Ovary (tissue), 9 donors: Measurements from ENCODE around the gene MRNIP. TPM values are rescaled to one million over a fixed set of nuclear protein-coding genes. Genes with fewer than 3 reads are reported as not detected.

Experiments
- DNase-seq, 5 donors: peaks; one replicate each; pipeline ENCODE4 v3.0.0-alpha.2; 2019 to 2020
- H3K27ac ChIP-seq, 2 donors: fragments of 200-600 bp; one replicate each; pipeline versions ENCODE4 v1.5.1 to v1.8.0; 2019 to 2022
- H3K27me3 ChIP-seq: fragments of 200-600 bp; one replicate; pipeline ENCODE4 v1.8.0; 2022
- H3K36me3 ChIP-seq: fragments of 200-600 bp; sonication (generic); one replicate; pipeline ENCODE4 v1.5.1; 2019
- H3K4me1 ChIP-seq: one replicate; pipeline ENCODE4 v1.8.1; 2013; ENCODE audit warnings: mild to moderate bottlenecking, moderate library complexity; ENCODE audit not compliant: insufficient read depth
- H3K4me3 ChIP-seq: fragments of 200-600 bp; sonication (generic); one replicate; pipeline ENCODE4 v1.5.1; 2017
- H3K9me3 ChIP-seq, 2 donors: fragments of 200-600 bp in 1 of 2; sonication (generic) in 1 of 2; one replicate each; pipeline versions ENCODE4 v1.5.1 to v1.8.1; 2013 to 2019; ENCODE audit warnings: mild to moderate bottlenecking in 1 of 2, moderate library complexity in 1 of 2
- EP300 ChIP-seq: sonication (generic); formaldehyde crosslinking; IDR thresholded peaks from one replicate; pipeline ENCODE4 v1.6.1; 2017; ENCODE audit warnings: antibody characterized with exemption
- POLR2A ChIP-seq: fragments of 450-650 bp; IDR thresholded peaks from one replicate; pipeline ENCODE4 v1.6.1; 2017; ENCODE audit warnings: antibody characterized with exemption, mild to moderate bottlenecking, moderate library complexity
- WGBS, 3 donors: extraction: QIAGEN DNeasy Blood & Tissue Kit in 1 of 3; methylation state at CpG; one replicate each; pipeline versions ENCODE4 v1.1.5 to v1.1.7; 2013 to 2017; 5-methylcytosine and 5-hydroxymethylcytosine counted together
- intact Hi-C, 4 donors: fragments of 100-400 bp; cut with DNase I; formaldehyde crosslinking; loops; one replicate each; pipeline versions ENCODE4 v1.11.0 to v1.15.1; 2022 to 2023
- polyA plus RNA-seq, 2 donors: library from polyadenylated mRNA; stranded (reverse); fragments of 200-250 nt in 1 of 2; fragments of 350-450 nt in 1 of 2; fragmentation: Illumina TruSeq in 1 of 2; extraction: RNeasy Lipid Tissue Mini Kit (QIAGEN cat#74804) in 1 of 2; gene quantifications; one replicate each; pipeline ENCODE4 v1.2.3, GENCODE V29; 2013 to 2014
- total RNA-seq, 7 donors: library from RNA; depleted of rRNA in 2 of 7; stranded (reverse); fragments of >200 nt in 2 of 7; fragmentation: NEBNext Ultra II Directional in 3 of 7; extraction: Animal tissue kit (Norgen Biotek cat#: 25700) in 3 of 7; gene quantifications; one replicate each; pipeline versions ENCODE4 v1.1.0 to v1.2.4, GENCODE V29; 2016 to 2023
- TF ChIP-seq, protein P1 (sequence below), 3 donors: fragments of 450-650 bp in 2 of 3; fragments of 200-600 bp in 1 of 3; IDR thresholded peaks; one replicate each; pipeline versions ENCODE4 v1.5.1 to v1.8.0; 2016 to 2022; ENCODE audit warnings: antibody characterized with exemption in 3 of 3, mild to moderate bottlenecking in 1 of 3
- donor health status: DM: no; HTN: no; CAD: no; lungs with moderate emphysema.
- donor health status: DM: no; HTN: no; CAD: no.
- donor health status: Bipolar disorder and iron deficiency.
- donor health status: DM: yes; HTN: yes; CAD: no.
- donor health status: DM: no; HTN: no; CAD: no.
- donor health status: DM: yes; HTN: yes; CAD: no.

Gene MRNIP
- total and polyA plus RNA-seq, 9 donors: 26.9 to 61.1 (median 50.3) TPM

DNA sequence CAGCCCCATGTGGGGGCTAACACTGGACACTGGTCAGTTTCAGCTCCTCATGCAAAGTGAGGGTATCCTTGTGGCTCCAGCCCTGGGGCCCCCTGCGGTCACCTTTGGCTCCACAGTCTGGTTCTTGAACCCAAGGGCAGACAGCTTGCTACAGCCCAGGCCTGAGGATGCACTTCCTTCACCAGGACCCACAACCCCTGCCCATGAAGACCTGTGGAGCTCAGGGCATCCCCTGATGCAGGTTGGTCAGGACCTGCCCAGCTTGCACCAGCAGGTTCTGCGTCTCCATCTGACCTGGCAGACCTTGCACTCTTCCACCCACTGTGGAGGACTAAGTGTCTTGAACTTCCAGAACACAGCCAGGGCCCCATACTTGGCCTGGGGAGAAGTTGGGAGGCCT is 3.7 kb upstream of the MRNIP start:
- H3K9me3 ChIP-seq: no peaks in the 10 kb centered on the region
- intact Hi-C loops: no loop called here
- H3K36me3 ChIP-seq: no peaks in the 10 kb centered on the region
- H3K4me1 ChIP-seq: no peaks in the 10 kb centered on the region
- H3K4me3 ChIP-seq: no peak overlapping the region
- no peaks in the 10 kb centered on the region for H3K27me3 ChIP-seq
- H3K27ac ChIP-seq: no peak overlapping the region
- no peak for DNase-seq
- TF ChIP-seq, protein P1, sequence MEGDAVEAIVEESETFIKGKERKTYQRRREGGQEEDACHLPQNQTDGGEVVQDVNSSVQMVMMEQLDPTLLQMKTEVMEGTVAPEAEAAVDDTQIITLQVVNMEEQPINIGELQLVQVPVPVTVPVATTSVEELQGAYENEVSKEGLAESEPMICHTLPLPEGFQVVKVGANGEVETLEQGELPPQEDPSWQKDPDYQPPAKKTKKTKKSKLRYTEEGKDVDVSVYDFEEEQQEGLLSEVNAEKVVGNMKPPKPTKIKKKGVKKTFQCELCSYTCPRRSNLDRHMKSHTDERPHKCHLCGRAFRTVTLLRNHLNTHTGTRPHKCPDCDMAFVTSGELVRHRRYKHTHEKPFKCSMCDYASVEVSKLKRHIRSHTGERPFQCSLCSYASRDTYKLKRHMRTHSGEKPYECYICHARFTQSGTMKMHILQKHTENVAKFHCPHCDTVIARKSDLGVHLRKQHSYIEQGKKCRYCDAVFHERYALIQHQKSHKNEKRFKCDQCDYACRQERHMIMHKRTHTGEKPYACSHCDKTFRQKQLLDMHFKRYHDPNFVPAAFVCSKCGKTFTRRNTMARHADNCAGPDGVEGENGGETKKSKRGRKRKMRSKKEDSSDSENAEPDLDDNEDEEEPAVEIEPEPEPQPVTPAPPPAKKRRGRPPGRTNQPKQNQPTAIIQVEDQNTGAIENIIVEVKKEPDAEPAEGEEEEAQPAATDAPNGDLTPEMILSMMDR (IDR thresholded peaks at IDR 0.05): no peak
- TF ChIP-seq POLR2A (no peak), EP300 (no peak)
- 96 to 100% (median 96%) methylated on average over 2 of the region's 2 CpGs for WGBS, 3 donors

DNA sequence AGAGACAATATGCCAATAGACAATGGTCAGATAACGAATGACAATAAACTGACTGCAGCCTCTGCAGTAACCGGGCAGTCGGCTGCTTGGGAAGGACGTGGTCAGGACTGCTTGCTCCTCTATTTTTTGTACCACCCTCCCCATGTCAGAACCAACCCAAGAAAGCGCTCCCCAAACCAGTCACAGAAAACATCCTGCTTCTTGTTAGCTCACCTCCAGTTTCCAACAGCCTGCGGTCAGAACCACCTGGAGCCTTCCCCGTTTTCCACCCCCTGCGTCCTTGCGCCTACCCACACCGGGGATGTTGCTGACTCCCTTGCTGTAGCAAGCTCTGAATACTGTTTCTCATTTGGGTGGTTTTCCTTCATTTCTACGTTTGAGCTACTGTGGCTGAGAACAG is 1.7 kb upstream of the MRNIP start:
- no peak overlapping the region for H3K4me3 ChIP-seq
- intact Hi-C loops: no loop called here
- H3K27ac ChIP-seq: no peak overlapping the region
- H3K27me3 ChIP-seq: no peaks in the 10 kb centered on the region
- no peaks in the 10 kb centered on the region for H3K9me3 ChIP-seq
- 59 to 63% (median 63%) methylated on average over 11 of the region's 11 CpGs for WGBS, 3 donors
- DNase-seq: peak in 1 of 5 donors; percentile 20
- peaks cover 2% of the 10 kb centered on the region for H3K4me1 ChIP-seq
- no peak for TF ChIP-seq POLR2A
- no peak for TF ChIP-seq EP300
- TF ChIP-seq, protein P1 (IDR thresholded peaks at IDR 0.05): no peak
- no peaks in the 10 kb centered on the region for H3K36me3 ChIP-seq

DNA sequence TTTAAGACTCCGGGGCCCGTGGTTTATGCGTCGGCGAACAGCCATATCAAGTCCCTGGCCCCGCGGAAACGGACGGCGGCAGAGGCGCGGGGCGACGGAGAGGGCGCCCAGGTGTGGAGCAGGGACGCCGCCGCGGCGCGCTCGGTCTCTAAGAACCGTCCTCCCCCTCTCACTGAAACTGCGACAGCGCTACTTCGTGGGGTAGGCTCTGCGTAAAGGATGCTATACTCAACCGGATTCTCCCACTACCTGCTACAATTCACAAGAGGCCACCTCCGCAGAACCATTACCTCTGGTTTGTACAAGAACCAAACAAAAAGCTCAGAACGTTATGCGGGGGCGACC is 404 bp downstream of the MRNIP start:
- intact Hi-C loops: loop anchor here in 1 of 4 donors (10.0 kb wide), 1 partner anchor 63 kb away; the partner anchor contains the start of gene LTC4S

DNA sequence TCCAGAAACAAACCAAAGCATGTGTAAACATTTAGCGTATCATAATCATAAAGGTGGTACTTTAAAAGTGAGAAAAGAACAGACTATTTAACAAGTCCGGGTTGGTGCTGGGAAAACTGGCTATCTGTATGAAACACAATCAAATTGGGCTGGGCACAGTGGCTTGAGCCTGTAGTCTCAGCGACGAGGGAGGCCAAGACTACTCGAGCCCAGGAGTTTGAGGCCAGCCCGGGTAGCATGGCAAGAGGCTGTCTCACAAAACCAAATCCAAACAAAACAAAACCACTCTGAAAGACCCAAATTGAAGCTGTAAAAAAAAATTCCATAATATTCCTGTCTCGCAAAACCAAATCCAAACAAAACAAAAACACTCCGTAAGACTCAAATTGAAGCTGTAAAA is 4.3 kb downstream of the MRNIP start:
- Histone ChIP-seq H3K27me3 (no peaks in the 10 kb centered on the region), H3K9me3 (no peaks in the 10 kb centered on the region), H3K4me3 (no peak overlapping the region), H3K27ac (no peak overlapping the region), H3K4me1 (peaks cover 2% of the 10 kb centered on the region), H3K36me3 (no peaks in the 10 kb centered on the region)
- no peak for TF ChIP-seq EP300
- TF ChIP-seq, protein P1 (IDR thresholded peaks at IDR 0.05): no peak
- TF ChIP-seq POLR2A: no peak
- intact Hi-C loops: loop anchor here in 1 of 4 donors (10.0 kb wide), 1 partner anchor 60 kb away; the partner anchor contains the start of gene LTC4S
- DNase-seq: no peak
- 24 to 53% (median 44%) methylated on average over 8 of the region's 8 CpGs for WGBS, 3 donors

More for the DNA sequence above, 404 bp downstream of the MRNIP start:
- WGBS, 3 donors: 0 to 2% (median 0%) methylated on average over 32 of the region's 32 CpGs
- H3K9me3 ChIP-seq: no peaks in the 10 kb centered on the region
- peak in 1 of 5 donors; percentile 43 for DNase-seq
- peak overlapping the region; percentile 79 for H3K4me3 ChIP-seq
- H3K36me3 ChIP-seq: no peaks in the 10 kb centered on the region
- no peaks in the 10 kb centered on the region for H3K27me3 ChIP-seq
- peak overlapping the region in 1 of 2 donors; percentile 86 for H3K27ac ChIP-seq
- H3K4me1 ChIP-seq: peaks cover 2% of the 10 kb centered on the region
- TF ChIP-seq POLR2A: no peak
- TF ChIP-seq, protein P1 (IDR thresholded peaks at IDR 0.05): no peak
- no peak for TF ChIP-seq EP300
